ENCODE measurements around the gene PTRH2.

Gene PTRH2

DNA sequence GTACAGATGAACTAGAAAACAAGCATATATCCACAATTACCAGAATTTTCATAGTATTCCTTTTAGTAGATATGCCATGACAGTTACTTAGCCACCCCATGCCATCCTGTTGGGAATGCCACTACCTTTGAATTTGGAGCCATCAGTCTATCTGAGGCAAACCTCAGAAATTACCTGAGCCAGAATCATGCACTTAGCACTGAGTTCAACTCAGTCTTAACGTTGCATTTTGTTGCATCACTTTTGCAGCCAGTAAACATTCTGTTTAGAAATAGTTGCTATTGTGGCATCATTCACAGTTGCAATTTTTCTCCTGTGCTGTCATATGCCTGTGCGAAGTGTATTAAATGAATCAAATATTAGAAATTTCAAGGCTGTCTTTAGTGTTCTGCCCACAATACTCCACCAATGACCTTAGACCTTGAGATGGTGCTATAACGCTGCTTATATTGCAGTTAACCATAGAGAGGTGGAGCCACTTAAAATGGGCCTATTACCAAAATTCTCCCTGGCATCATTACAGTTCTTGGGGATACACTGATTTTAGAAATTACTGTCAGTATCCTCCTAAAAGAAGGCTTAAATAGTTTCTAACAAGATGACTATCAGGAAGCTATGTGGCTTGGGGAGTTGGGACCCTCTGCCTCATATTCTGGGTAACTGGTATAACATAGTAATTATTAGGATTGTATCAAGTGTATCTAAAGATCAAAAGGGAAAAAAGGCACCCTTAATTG lies 11.1 kb downstream of the PTRH2 start:
- peak in 1 of 2 donors; percentile 37 for DNase-seq (ENCODE audit: low read depth in 2 of 2)
- TF ChIP-seq, protein P1, sequence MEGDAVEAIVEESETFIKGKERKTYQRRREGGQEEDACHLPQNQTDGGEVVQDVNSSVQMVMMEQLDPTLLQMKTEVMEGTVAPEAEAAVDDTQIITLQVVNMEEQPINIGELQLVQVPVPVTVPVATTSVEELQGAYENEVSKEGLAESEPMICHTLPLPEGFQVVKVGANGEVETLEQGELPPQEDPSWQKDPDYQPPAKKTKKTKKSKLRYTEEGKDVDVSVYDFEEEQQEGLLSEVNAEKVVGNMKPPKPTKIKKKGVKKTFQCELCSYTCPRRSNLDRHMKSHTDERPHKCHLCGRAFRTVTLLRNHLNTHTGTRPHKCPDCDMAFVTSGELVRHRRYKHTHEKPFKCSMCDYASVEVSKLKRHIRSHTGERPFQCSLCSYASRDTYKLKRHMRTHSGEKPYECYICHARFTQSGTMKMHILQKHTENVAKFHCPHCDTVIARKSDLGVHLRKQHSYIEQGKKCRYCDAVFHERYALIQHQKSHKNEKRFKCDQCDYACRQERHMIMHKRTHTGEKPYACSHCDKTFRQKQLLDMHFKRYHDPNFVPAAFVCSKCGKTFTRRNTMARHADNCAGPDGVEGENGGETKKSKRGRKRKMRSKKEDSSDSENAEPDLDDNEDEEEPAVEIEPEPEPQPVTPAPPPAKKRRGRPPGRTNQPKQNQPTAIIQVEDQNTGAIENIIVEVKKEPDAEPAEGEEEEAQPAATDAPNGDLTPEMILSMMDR (IDR thresholded peaks at IDR 0.05; ENCODE audit: low read depth, low read length): no peak
- H3K4me3 ChIP-seq (replicated peaks in 1 of 2; ENCODE audit: low read depth in 2 of 2, low read length in 2 of 2): no peak overlapping the region

DNA sequence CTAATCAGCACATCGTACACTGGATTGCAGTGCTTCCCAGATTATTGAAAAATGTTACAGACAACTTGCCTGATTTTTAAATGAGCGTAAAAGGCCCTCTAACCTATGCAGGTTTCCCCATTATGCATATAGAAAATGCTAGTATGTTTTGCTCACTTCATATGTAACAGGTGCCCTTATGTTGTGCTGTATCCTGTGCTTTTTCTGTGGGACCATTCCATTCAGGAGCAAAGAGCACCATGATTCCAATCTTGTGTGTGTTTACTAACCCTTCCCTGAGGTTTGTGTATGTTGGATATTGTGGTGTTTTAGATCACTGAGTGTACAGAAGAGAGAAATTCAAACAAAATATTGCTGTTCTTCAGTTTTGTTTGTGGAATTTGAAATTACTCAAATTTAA lies 12.9 kb downstream of the PTRH2 start:
- TF ChIP-seq, protein P1 (IDR thresholded peaks at IDR 0.05; ENCODE audit: low read depth, low read length): no peak
- no peak overlapping the region for H3K4me3 ChIP-seq (replicated peaks in 1 of 2; ENCODE audit: low read depth in 2 of 2, low read length in 2 of 2)
- no peak for DNase-seq (ENCODE audit: low read depth in 2 of 2)

DNA sequence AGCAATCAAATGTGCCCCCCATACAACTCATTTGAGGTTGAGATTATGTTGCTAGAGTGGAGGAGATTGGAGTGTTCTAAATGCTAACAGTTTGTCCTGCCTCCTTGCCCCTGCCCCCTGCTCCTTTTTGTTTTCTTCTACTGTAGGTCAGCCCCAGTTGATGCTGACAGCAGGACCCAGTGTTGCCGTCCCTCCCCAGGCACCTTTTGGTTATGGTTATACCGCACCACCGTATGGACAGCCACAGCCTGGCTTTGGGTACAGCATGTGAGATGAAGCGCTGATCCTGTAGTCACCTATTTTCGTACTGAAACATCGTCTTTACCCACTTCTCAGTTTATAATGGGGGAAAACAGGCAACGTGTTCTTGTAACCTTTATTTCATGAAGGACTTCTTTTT lies 13.6 kb downstream of the PTRH2 start:
- DNase-seq (ENCODE audit: low read depth in 2 of 2): no peak
- TF ChIP-seq, protein P1 (IDR thresholded peaks at IDR 0.05; ENCODE audit: low read depth, low read length): no peak
- no peak overlapping the region for H3K4me3 ChIP-seq (replicated peaks in 1 of 2; ENCODE audit: low read depth in 2 of 2, low read length in 2 of 2)

DNA sequence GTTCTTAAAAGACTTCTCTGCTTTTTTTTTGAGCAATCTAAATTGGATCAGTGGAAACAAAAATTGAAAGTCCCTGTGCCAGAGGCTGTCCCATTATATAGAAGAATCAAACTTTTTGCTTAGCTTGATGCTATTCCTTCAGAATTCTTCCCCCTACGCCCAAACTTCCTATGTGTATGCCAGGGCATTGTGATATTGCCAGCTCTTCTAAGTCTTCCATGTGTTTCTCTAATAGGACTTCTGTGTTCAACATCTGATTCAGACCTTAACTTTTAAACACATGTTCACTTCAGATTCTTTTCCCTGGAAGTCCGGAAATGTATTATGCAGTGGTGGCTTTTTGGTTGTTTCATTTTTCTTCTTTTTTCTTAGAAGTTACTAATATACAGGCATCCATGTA lies 18.7 kb downstream of the PTRH2 start:
- DNase-seq (ENCODE audit: low read depth in 2 of 2): no peak
- H3K4me3 ChIP-seq (replicated peaks in 1 of 2; ENCODE audit: low read depth in 2 of 2, low read length in 2 of 2): no peak overlapping the region
- TF ChIP-seq, protein P1 (IDR thresholded peaks at IDR 0.05; ENCODE audit: low read depth, low read length): no peak

DNA sequence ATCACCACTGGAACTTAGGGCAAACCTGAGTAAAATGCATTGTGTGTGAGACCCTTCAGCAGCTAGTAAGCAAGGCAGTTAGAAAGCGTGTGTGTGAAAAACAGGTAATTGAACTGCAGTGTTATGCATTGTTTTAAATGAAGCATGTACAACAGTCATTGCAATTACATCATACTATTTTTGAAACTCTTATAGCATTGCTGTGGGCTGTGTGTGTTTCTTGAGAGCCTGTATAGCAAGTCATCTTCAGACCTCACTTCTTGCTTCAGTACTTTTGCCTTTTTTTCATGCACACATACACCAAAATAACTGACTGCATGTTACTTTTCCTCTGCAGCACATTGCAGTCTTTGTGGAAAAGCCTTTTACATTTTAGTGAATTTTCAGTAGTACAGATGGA lies 19.2 kb downstream of the PTRH2 start:
- no peak overlapping the region for H3K4me3 ChIP-seq (replicated peaks in 1 of 2; ENCODE audit: low read depth in 2 of 2, low read length in 2 of 2)
- TF ChIP-seq, protein P1 (IDR thresholded peaks at IDR 0.05; ENCODE audit: low read depth, low read length): no peak
- no peak for DNase-seq (ENCODE audit: low read depth in 2 of 2)

DNA sequence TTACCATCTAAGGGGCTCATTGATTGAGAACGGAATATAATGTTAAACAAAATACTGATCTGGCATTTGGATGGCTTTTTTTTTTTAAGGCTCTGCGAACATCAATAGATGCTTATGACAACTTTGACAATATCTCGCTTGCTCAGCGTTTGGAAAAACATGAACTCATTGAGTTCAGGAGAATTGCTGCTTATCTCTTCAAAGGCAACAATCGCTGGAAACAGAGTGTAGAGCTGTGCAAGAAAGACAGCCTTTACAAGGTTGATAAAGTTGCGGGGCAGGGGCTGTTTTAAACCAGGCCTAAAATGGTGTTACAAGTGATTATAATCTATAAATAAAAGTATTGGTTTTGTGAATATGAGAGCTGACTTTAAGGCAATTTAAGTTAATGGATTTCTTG lies 22.3 kb downstream of the PTRH2 start:
- TF ChIP-seq, protein P1 (IDR thresholded peaks at IDR 0.05; ENCODE audit: low read depth, low read length): no peak
- DNase-seq (ENCODE audit: low read depth in 2 of 2): no peak
- no peak overlapping the region for H3K4me3 ChIP-seq (replicated peaks in 1 of 2; ENCODE audit: low read depth in 2 of 2, low read length in 2 of 2)

DNA sequence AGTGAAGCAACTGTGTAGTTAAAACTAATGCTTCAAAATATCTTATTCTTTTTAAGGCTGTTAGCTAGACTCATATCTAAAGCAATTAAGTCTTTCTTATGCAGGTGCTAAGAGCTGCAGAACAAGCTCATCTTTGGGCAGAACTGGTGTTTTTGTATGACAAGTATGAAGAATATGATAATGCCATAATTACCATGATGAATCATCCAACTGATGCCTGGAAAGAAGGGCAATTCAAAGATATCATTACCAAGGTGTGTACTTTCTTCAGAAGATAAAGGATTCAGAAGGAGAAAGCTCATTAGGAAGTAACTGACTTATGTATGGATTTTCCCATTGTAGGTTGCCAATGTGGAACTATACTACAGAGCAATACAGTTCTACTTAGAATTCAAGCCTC lies 23.9 kb downstream of the PTRH2 start:
- no peak overlapping the region for H3K4me3 ChIP-seq (replicated peaks in 1 of 2; ENCODE audit: low read depth in 2 of 2, low read length in 2 of 2)
- no peak for DNase-seq (ENCODE audit: low read depth in 2 of 2)
- TF ChIP-seq, protein P1 (IDR thresholded peaks at IDR 0.05; ENCODE audit: low read depth, low read length): no peak

All from cardiac fibroblast (primary cell).